ENCODE measurements around the gene LGALS16. TPM values are rescaled to one million over a fixed set of nuclear protein-coding genes. Genes with fewer than 3 reads are reported as not detected.

The LGALS16 gene
- total and polyA plus RNA-seq, 3 donors from 2014 or later: not detected

DNA sequence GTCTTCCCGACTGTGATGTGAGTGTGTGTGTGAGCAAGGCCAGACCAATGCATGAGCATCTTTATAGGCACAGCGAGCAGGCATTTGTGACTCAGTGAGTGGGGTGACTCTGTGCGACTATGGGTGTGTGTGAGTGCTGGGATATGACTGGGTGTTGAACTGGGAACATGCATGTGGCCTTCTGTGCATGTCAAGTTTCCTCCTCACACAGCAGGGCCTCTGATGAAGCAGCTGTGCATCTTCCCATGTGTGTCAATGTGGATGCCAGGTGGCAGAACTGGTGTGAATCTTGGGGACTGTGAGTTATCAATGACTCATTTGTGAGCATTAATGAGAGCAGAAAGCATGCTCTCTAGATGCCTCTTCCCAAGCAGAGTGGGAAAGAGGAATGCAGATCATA lies 36.5 kb downstream of the LGALS16 start:
- WGBS, 2 donors: 62 to 80% methylated on average over 3 of the region's 3 CpGs

DNA sequence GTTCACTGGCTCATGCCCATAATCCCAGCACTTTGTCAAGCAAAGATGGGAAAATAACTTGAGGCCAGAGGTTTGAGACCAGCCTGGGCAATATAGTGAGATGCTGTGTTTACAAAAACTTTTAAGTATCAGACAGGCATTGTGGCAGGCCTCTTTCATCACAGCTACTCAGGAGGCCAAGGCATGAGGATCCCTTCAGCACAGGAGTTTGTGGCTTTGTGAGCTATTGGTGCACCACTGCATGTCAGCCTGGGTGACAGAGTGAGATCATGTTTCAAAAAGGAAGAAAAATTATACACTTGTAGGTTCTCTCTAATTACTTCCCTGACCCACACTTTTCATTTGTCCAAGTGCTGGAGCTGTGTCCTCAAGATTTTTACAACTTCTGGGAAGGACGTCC lies 37.1 kb downstream of the LGALS16 start:
- WGBS, 2 donors: 39 to 52% methylated on average over 1 of the region's 1 CpG
- H3K4me1 ChIP-seq: no peaks in the 10 kb centered on the region
- DNase-seq: no peak
- H3K27ac ChIP-seq: no peak overlapping the region
- H3K36me3 ChIP-seq (ENCODE audit: low read depth, missing control alignments): no peaks in the 10 kb centered on the region
- no peak overlapping the region for H3K4me3 ChIP-seq
- H3K27me3 ChIP-seq: no peaks in the 10 kb centered on the region
- H3K9me3 ChIP-seq: no peaks in the 10 kb centered on the region
- intact Hi-C loops (cut with DNase I; ENCODE audit: low total_unique reads): no loop called here
- no peak for TF ChIP-seq POLR2A (IDR thresholded peaks at IDR 0.05)
- TF ChIP-seq, protein P1, sequence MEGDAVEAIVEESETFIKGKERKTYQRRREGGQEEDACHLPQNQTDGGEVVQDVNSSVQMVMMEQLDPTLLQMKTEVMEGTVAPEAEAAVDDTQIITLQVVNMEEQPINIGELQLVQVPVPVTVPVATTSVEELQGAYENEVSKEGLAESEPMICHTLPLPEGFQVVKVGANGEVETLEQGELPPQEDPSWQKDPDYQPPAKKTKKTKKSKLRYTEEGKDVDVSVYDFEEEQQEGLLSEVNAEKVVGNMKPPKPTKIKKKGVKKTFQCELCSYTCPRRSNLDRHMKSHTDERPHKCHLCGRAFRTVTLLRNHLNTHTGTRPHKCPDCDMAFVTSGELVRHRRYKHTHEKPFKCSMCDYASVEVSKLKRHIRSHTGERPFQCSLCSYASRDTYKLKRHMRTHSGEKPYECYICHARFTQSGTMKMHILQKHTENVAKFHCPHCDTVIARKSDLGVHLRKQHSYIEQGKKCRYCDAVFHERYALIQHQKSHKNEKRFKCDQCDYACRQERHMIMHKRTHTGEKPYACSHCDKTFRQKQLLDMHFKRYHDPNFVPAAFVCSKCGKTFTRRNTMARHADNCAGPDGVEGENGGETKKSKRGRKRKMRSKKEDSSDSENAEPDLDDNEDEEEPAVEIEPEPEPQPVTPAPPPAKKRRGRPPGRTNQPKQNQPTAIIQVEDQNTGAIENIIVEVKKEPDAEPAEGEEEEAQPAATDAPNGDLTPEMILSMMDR (IDR thresholded peaks at IDR 0.05): no peak

More for the DNA sequence above, 36.5 kb downstream of the LGALS16 start:
- Histone ChIP-seq H3K9me3 (no peaks in the 10 kb centered on the region), H3K36me3 (ENCODE audit: low read depth, missing control alignments) (no peaks in the 10 kb centered on the region), H3K4me1 (no peaks in the 10 kb centered on the region), H3K4me3 (no peak overlapping the region), H3K27ac (no peak overlapping the region), H3K27me3 (no peaks in the 10 kb centered on the region)
- intact Hi-C loops (cut with DNase I; ENCODE audit: low total_unique reads): no loop called here
- TF ChIP-seq, protein P1 (IDR thresholded peaks at IDR 0.05): no peak
- TF ChIP-seq POLR2A (IDR thresholded peaks at IDR 0.05): no peak
- no peak for DNase-seq

DNA sequence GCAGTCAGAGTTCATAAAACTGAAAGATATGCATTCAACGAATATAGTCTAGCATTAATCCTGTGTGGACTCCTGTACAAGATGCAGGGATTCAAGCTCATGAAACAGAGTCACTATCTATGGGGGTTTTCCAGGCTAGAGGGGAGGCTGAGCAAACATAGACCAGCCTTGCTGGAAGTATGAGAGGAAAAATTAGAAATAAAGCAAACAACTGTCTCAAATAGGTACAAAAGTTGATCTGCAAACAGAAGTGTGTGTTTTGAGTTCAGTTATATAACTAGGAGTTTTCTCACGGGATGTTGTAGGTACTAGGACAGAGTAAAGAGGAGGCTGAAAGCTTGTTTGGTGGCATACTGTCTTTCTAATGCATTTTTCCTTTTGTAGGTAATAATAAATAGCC lies 40.0 kb downstream of the LGALS16 start:
- no peak for DNase-seq
- no peak for TF ChIP-seq POLR2A (IDR thresholded peaks at IDR 0.05)
- TF ChIP-seq, protein P1 (IDR thresholded peaks at IDR 0.05): no peak
- Histone ChIP-seq H3K27me3 (no peaks in the 10 kb centered on the region), H3K4me1 (no peaks in the 10 kb centered on the region), H3K36me3 (ENCODE audit: low read depth, missing control alignments) (no peaks in the 10 kb centered on the region), H3K27ac (no peak overlapping the region), H3K4me3 (no peak overlapping the region), H3K9me3 (no peaks in the 10 kb centered on the region)
- intact Hi-C loops (cut with DNase I; ENCODE audit: low total_unique reads): no loop called here
- WGBS, 2 donors: 78 to 84% methylated on average over 2 of the region's 2 CpGs

DNA sequence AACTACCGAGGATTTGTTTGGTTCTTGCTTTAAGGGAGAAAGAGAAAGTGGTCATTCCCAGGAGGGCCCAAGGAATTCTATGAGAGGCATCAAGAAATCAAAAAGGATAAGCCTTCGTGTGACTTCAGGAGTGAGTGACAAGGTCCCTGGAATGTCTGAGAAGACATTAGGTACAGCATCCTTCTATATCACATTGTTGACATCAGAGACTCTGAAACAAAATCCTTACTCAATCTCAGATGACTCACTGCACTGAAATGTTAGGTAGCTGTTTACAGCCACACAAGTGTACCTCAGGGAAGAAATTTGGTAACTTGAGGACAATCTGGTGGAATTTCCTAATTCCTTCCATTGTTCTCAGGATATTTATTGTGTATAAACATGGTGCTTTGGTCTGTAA lies 40.7 kb downstream of the LGALS16 start:
- whole genome bisulfite sequencing, 2 donors: 64 to 67% methylated on average over 2 of the region's 2 CpGs
- Histone ChIP-seq H3K27me3 (no peaks in the 10 kb centered on the region), H3K27ac (no peak overlapping the region), H3K4me1 (no peaks in the 10 kb centered on the region), H3K36me3 (ENCODE audit: low read depth, missing control alignments) (no peaks in the 10 kb centered on the region), H3K9me3 (no peaks in the 10 kb centered on the region), H3K4me3 (no peak overlapping the region)
- intact Hi-C loops (cut with DNase I; ENCODE audit: low total_unique reads): no loop called here
- TF ChIP-seq, protein P1 (IDR thresholded peaks at IDR 0.05): no peak
- TF ChIP-seq POLR2A (IDR thresholded peaks at IDR 0.05): no peak
- DNase-seq: no peak

DNA sequence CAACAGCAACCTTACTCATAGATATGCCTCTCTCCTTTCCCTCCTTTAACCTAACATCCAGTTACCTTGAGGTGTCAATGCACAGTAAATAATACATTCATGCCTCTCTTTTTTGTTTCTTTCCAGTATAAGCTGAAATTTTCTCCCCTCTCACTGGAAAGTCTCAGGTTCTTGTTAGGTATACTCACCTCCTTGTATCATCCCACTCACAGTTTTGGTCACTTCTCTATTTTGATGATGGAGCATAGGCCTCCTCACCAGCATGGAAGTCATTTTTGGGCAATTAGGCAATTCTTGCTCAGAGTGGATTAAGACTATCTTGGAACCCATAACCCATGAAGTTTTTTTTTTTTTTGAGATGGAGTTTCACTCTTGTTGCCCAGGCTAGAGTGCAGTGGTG lies 42.8 kb downstream of the LGALS16 start:
- intact Hi-C loops (cut with DNase I; ENCODE audit: low total_unique reads): no loop called here
- no peaks in the 10 kb centered on the region for H3K27me3 ChIP-seq
- TF ChIP-seq, protein P1 (IDR thresholded peaks at IDR 0.05): no peak
- TF ChIP-seq POLR2A (IDR thresholded peaks at IDR 0.05): no peak

More for the DNA sequence above, 42.8 kb downstream of the LGALS16 start:
- DNase-seq: no peak
- H3K9me3 ChIP-seq: no peaks in the 10 kb centered on the region
- no peak overlapping the region for H3K4me3 ChIP-seq
- no peaks in the 10 kb centered on the region for H3K36me3 ChIP-seq (ENCODE audit: low read depth, missing control alignments)
- no peak overlapping the region for H3K27ac ChIP-seq
- no peaks in the 10 kb centered on the region for H3K4me1 ChIP-seq
